ENCODE data around the gene CYB5R3. TPM values are rescaled to one million over a fixed set of nuclear protein-coding genes. Genes with fewer than 3 reads are reported as not detected.
"Not testable (repeated sequence)": the region's sequence is repeated elsewhere in the genome, so short reads cannot be mapped to it uniquely, and the experiment has no call there.

Gene CYB5R3
- total and polyA plus RNA-seq, 2 experiments from 2014 or later = 378 to 907 TPM

DNA sequence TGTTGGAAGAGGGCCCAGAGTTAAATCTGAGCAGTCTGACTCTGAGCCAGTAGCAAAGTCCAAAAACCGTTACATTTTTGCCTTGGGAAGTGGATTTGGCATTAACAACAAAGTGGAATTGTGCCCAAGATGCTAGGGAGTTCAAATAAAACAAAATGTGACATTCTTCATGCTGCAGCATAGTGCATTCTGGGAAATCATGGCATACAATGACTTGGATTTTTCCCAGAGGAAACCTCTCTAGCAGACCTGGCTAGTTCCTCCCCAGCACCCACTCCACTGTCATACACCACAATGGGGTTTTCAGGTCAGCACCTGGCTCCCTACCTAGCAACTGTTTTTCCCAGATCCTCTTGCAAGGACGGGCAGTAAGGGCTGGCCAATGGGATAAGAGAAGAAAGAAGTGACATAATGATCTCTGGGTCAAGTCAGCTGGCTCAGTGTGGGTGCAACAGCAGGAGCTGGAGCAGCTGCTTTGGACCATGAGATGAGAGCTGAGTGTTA, 24.8 kb upstream of the CYB5R3 start:
- 16 to 18% methylated on average over 2 of the region's 2 CpGs for WGBS, 2 experiments (ENCODE audit: low coverage in 1 of 2, low lambda C conversion rate in 2 of 2, missing lambda C conversion rate in 2 of 2)
- in situ Hi-C loops (cut with MboI) = no loop called here
- no peaks in the 10 kb centered on the region for H3K9me2 ChIP-seq (ENCODE audit: insufficient read depth)
- no peak overlapping the region for H3K27ac ChIP-seq
- 0 out of 2 replicates have a peak, but pooled peaks cover 6% of the 10 kb centered on the region for H3F3A ChIP-seq (ENCODE audit: insufficient read depth)
- no peak overlapping the region for H3K4me3 ChIP-seq
- no peak overlapping the region for H3K4me2 ChIP-seq (ENCODE audit: unreplicated experiment)
- peak; percentile 18 for DNase-seq
- H2AFZ ChIP-seq = no peak overlapping the region
- H3K4me1 ChIP-seq (ENCODE audit: insufficient read depth) = peaks cover 10% of the 10 kb centered on the region
- no peaks in the 10 kb centered on the region for H4K20me1 ChIP-seq (ENCODE audit: insufficient read depth)
- TF ChIP-seq EZH2 (IDR thresholded peaks at IDR 0.05; ENCODE audit: insufficient read depth, poor library complexity, severe bottlenecking) (no peak), EZH2phosphoT487 (IDR thresholded peaks at IDR 0.05; ENCODE audit: insufficient read depth, low read depth) (no peak)
- no peaks in the 10 kb centered on the region for H3K79me2 ChIP-seq (ENCODE audit: insufficient read depth)
- no peaks in the 10 kb centered on the region for H3K27me3 ChIP-seq (replicated peaks; ENCODE audit: insufficient read depth)
- H3K9ac ChIP-seq = no peak overlapping the region
- no peaks in the 10 kb centered on the region for H3K36me3 ChIP-seq (ENCODE audit: low read depth)
- H3K9me3 ChIP-seq (ENCODE audit: low read depth) = no peaks in the 10 kb centered on the region

DNA sequence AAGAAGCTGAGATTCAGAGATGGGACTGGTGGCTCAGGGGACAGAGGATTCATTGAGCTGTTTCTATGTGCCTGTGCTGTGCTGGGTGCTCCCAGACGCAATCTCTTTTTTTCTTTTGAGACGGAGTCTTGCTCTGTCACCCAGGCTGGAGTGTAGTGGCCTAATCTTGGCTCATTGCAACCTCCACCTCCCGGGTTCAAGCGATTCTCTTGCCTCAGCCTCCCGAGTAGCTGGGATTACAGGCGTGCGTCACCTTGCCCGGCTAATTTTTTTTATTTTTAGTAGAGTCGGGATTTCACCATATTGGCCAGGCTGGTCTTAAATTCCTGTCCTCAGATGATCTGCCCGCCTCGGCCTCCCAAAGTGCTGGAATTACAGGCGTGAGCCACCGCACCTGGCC, 23.9 kb upstream of the CYB5R3 start:
- H4K20me1 ChIP-seq (ENCODE audit: insufficient read depth); H3K9ac ChIP-seq; H3K79me2 ChIP-seq (ENCODE audit: insufficient read depth); H3K27me3 ChIP-seq (replicated peaks; ENCODE audit: insufficient read depth); H2AFZ ChIP-seq; H3F3A ChIP-seq (ENCODE audit: insufficient read depth); DNase-seq; H3K4me2 ChIP-seq (ENCODE audit: unreplicated experiment); H3K9me2 ChIP-seq (ENCODE audit: insufficient read depth); H3K4me1 ChIP-seq (ENCODE audit: insufficient read depth); H3K36me3 ChIP-seq (ENCODE audit: low read depth); H3K27ac ChIP-seq; H3K4me3 ChIP-seq; in situ Hi-C loops (cut with MboI); H3K9me3 ChIP-seq (ENCODE audit: low read depth): not testable (repeated sequence)
- WGBS, 2 experiments (ENCODE audit: low coverage in 1 of 2, low lambda C conversion rate in 2 of 2, missing lambda C conversion rate in 2 of 2) = 92% methylated on average over 13 of the region's 13 CpGs

DNA sequence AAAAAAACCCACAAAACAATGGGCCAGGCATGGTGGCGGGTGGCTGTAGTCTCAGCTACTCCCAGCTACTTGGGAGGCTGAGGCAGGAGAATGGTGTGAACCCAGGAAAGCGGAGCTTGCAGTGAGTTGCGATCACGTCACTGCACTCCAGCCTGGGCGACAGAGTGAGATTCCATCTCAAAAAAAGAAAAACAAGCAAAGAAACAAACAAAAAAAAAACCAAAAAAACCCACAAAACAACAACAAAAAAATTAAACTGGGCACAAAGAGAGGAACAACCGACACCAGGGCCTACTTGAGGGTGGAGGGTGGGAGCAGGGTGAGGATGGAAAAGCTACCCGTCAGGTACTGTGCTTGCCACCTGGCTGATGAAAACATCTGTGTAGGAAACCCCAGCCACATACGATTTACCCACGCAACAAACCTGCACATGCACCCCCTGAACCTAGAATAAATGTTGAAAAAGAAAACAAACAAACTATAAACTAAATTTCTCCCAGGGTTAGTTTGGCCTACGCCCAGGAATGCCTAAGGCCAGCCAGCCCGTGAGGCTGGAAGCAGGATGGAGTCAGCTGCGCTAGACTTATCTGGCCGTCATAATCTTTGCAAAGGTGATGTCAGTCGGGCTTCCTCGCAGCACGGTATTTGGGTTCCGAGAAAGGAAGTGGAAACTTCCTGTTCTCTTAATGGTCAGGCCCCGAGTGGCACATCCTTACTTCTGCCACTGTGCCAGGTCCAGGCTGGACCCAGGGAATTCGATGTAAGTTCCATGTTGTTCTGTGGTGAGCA, 21.9 kb upstream of the CYB5R3 start:
- no peaks in the 10 kb centered on the region for H3K9me3 ChIP-seq (ENCODE audit: low read depth)
- no peak overlapping the region for H3K4me3 ChIP-seq
- no peak for TF ChIP-seq EZH2phosphoT487 (IDR thresholded peaks at IDR 0.05; ENCODE audit: insufficient read depth, low read depth)
- TF ChIP-seq EZH2 (IDR thresholded peaks at IDR 0.05; ENCODE audit: insufficient read depth, poor library complexity, severe bottlenecking) = no peak
- H3K9ac ChIP-seq = no peak overlapping the region
- no peak for DNase-seq
- no peaks in the 10 kb centered on the region for H3K27me3 ChIP-seq (replicated peaks; ENCODE audit: insufficient read depth)
- no peak overlapping the region for H3K4me2 ChIP-seq (ENCODE audit: unreplicated experiment)
- 0 out of 2 replicates have a peak, but pooled peaks cover 2% of the 10 kb centered on the region for H3F3A ChIP-seq (ENCODE audit: insufficient read depth)
- WGBS, 2 experiments (ENCODE audit: low coverage in 1 of 2, low lambda C conversion rate in 2 of 2, missing lambda C conversion rate in 2 of 2) = 86 to 87% methylated on average over 19 of the region's 19 CpGs
- no peak overlapping the region for H2AFZ ChIP-seq
- H3K9me2 ChIP-seq (ENCODE audit: insufficient read depth) = no peaks in the 10 kb centered on the region
- H3K27ac ChIP-seq = no peak overlapping the region
- peaks cover 5% of the 10 kb centered on the region for H3K4me1 ChIP-seq (ENCODE audit: insufficient read depth)
- H3K79me2 ChIP-seq (ENCODE audit: insufficient read depth) = no peaks in the 10 kb centered on the region
- no peaks in the 10 kb centered on the region for H3K36me3 ChIP-seq (ENCODE audit: low read depth)
- in situ Hi-C loops (cut with MboI) = no loop called here
- no peaks in the 10 kb centered on the region for H4K20me1 ChIP-seq (ENCODE audit: insufficient read depth)

DNA sequence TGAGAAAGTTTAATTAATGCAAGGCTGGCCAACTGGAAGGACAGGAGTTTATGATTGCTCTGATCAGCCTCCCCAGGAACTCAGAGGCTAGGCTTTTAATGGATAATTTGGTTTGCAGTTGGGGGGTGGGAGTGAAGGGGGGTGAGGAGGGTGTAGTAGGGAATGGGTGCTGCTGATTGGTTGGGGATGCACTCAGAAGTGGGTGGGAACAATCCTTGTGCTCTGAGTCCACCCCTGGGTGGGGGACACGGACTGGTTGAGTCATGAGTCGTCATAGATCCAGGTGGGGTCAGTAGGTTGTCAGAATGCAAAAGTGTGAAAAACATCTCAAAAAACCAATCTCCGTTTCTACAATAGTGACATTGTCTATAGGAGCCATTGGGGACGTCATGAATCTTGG, 20.9 kb upstream of the CYB5R3 start:
- in situ Hi-C loops (cut with MboI) = no loop called here
- H3K27me3 ChIP-seq (replicated peaks; ENCODE audit: insufficient read depth) = no peaks in the 10 kb centered on the region
- H3K4me3 ChIP-seq = no peak overlapping the region
- no peaks in the 10 kb centered on the region for H3K4me1 ChIP-seq (ENCODE audit: insufficient read depth)
- no peaks in the 10 kb centered on the region for H3K79me2 ChIP-seq (ENCODE audit: insufficient read depth)
- no peaks in the 10 kb centered on the region for H3F3A ChIP-seq (ENCODE audit: insufficient read depth)
- H3K9me2 ChIP-seq (ENCODE audit: insufficient read depth) = no peaks in the 10 kb centered on the region
- H4K20me1 ChIP-seq (ENCODE audit: insufficient read depth) = no peaks in the 10 kb centered on the region
- H2AFZ ChIP-seq = no peak overlapping the region
- H3K27ac ChIP-seq = no peak overlapping the region
- no peaks in the 10 kb centered on the region for H3K9me3 ChIP-seq (ENCODE audit: low read depth)
- H3K36me3 ChIP-seq (ENCODE audit: low read depth) = no peaks in the 10 kb centered on the region
- TF ChIP-seq EZH2phosphoT487 (IDR thresholded peaks at IDR 0.05; ENCODE audit: insufficient read depth, low read depth) (no peak), EZH2 (IDR thresholded peaks at IDR 0.05; ENCODE audit: insufficient read depth, poor library complexity, severe bottlenecking) (no peak)
- 70 to 79% methylated on average over 4 of the region's 4 CpGs for WGBS, 2 experiments (ENCODE audit: low coverage in 1 of 2, low lambda C conversion rate in 2 of 2, missing lambda C conversion rate in 2 of 2)
- H3K9ac ChIP-seq = no peak overlapping the region
- no peak for DNase-seq
- H3K4me2 ChIP-seq (ENCODE audit: unreplicated experiment) = no peak overlapping the region

DNA sequence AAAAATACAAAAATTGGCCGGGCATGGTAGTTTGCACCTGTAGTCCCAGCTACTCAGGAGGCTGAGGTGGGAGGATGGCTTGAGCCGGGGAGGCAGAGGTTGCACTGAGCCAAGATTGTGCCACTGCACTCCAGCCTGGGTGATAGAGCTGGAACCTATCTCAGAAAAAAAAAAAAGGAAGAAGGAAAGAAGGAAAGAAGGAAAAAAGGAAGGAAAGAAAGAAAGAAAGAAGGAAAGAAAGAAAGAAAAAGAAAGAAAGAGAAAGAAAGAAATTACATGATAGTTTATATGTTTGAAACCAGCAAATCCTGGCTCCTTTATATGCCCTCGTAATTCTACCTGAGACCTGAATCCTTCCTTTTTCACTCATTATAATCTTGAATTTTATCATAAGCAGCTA, 17.2 kb upstream of the CYB5R3 start:
- H3K27ac ChIP-seq; H3F3A ChIP-seq (ENCODE audit: insufficient read depth); H3K4me3 ChIP-seq; DNase-seq; H3K36me3 ChIP-seq (ENCODE audit: low read depth); H3K9ac ChIP-seq; H4K20me1 ChIP-seq (ENCODE audit: insufficient read depth); H2AFZ ChIP-seq; H3K27me3 ChIP-seq (replicated peaks; ENCODE audit: insufficient read depth); H3K9me2 ChIP-seq (ENCODE audit: insufficient read depth); H3K79me2 ChIP-seq (ENCODE audit: insufficient read depth); H3K4me2 ChIP-seq (ENCODE audit: unreplicated experiment); H3K9me3 ChIP-seq (ENCODE audit: low read depth); in situ Hi-C loops (cut with MboI); H3K4me1 ChIP-seq (ENCODE audit: insufficient read depth): not testable (repeated sequence)
- 94 to 96% methylated on average over 3 of the region's 3 CpGs for WGBS, 2 experiments (ENCODE audit: low coverage in 1 of 2, low lambda C conversion rate in 2 of 2, missing lambda C conversion rate in 2 of 2)
